CD1c-positive myeloid dendritic cell (primary cell): ENCODE data around the gene EML3.
"Not testable (repeated sequence)": the region's sequence is repeated elsewhere in the genome, so short reads cannot be mapped to it uniquely, and the experiment has no call there.

ENCODE experiments used
- DNase-seq: peaks from one replicate; pipeline ENCODE4 v3.0.0-alpha.2; 2016; ENCODE audit errors: extremely low spot score

EML3 gene, protein sequence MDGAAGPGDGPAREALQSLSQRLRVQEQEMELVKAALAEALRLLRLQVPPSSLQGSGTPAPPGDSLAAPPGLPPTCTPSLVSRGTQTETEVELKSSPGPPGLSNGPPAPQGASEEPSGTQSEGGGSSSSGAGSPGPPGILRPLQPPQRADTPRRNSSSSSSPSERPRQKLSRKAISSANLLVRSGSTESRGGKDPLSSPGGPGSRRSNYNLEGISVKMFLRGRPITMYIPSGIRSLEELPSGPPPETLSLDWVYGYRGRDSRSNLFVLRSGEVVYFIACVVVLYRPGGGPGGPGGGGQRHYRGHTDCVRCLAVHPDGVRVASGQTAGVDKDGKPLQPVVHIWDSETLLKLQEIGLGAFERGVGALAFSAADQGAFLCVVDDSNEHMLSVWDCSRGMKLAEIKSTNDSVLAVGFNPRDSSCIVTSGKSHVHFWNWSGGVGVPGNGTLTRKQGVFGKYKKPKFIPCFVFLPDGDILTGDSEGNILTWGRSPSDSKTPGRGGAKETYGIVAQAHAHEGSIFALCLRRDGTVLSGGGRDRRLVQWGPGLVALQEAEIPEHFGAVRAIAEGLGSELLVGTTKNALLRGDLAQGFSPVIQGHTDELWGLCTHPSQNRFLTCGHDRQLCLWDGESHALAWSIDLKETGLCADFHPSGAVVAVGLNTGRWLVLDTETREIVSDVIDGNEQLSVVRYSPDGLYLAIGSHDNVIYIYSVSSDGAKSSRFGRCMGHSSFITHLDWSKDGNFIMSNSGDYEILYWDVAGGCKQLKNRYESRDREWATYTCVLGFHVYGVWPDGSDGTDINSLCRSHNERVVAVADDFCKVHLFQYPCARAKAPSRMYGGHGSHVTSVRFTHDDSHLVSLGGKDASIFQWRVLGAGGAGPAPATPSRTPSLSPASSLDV

DNA sequence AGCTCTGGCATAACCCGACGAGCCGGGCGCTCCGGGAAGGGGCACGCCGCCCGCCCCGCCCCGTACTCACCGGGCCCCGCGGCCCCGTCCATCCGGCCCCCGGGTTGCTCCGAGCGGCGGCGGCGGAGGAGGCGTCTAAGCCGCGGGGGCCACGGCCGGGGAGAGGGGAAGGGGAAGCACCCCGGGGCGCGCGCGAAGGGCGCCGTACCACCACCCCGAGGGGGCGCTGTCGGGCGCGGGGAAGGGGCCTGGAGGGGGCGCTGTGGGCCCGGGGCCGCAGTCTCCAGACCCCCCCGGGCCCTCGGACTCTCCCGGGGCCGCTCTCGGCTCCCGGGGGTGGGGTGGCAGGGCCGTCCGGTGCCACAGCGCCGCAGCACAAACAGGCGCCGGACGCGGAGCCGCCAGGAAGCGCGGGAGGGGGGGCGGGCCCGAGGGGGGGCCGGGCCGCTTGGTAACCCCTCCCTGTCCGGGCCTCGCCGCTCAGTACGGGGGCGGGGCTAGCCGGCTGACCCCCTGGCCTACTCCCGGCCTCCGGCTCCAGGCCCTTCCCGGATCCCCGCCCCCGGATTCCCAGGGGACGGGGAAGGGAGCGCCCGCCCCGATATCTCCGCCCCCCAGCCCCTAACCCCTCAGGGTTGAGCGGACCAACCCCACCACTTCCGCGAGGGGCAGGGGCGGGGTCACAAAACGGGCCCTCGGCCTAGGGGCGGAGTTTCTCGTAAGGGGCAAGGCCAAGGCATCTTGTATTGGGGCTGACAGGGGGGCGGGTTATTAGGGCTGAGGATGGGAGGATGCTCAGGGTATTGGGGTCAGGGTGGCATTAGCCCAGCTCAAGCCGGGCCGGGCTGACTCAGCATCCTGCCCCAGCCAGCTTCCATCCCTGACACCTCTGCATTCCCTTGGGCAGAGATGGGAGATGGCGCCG is at the start of gene EML3, which contains the start of gene ROM1:
TSS of gene EML3 (minus strand) at position 410 of the 925 bp plus-strand sequence. CDS start at position 92, 318 bp downstream.
TSS of gene ROM1 (plus strand) at position 892 of the 925 bp plus-strand sequence. CDS start at position 917, 25 bp downstream.
- DNase-seq: peak; percentile 90

DNA sequence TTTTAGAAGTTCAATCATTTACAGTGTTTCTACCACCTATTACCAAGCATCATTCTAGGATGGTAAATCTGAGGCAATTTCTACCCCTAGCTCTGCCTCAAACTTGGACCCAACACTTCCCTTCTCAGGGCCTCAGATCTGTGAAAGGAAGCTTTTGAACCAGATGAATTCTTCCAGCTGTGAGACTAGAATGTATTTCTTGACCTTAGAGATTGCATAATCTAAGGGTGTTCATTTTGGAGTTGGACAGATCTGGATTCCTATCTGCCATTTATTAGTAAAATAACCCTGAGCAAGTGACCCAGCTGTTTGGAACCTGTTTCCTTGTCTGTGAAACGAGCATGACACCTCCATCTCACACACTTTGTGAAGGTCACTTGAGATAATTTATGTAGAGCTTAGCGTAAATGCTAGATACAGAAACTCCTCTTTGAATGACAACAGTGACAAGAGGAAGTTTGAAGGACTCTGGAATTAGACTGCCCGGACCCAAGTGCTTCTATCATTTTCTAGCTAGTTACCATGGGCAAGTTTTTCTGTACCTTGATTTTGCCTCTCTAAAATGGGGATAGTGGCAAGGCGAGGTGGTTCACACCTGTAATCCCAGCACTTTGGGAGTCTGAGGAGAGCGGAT is 44.3 kb upstream of the EML3 start:
- no peak for DNase-seq

DNA sequence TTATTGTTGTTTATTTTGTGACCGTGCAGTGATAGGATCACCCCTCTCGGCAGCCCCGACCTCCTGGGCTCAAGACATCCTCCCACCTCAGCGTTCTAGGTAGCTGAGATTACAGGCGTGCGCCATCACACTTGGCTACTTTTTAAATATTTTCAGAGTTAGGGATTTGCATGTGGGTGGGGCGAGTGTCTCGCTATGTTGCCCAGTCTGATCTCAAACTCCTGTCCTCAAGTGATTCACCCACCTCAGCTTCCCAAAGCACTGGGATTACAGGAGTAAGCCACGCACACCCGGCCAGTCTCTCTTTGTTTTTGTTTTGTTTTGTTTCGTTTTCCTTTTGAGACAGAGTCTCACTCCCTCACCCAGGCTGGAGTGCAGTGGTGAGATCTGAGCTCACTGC is 41.7 kb upstream of the EML3 start:
- DNase-seq: no peak

DNA sequence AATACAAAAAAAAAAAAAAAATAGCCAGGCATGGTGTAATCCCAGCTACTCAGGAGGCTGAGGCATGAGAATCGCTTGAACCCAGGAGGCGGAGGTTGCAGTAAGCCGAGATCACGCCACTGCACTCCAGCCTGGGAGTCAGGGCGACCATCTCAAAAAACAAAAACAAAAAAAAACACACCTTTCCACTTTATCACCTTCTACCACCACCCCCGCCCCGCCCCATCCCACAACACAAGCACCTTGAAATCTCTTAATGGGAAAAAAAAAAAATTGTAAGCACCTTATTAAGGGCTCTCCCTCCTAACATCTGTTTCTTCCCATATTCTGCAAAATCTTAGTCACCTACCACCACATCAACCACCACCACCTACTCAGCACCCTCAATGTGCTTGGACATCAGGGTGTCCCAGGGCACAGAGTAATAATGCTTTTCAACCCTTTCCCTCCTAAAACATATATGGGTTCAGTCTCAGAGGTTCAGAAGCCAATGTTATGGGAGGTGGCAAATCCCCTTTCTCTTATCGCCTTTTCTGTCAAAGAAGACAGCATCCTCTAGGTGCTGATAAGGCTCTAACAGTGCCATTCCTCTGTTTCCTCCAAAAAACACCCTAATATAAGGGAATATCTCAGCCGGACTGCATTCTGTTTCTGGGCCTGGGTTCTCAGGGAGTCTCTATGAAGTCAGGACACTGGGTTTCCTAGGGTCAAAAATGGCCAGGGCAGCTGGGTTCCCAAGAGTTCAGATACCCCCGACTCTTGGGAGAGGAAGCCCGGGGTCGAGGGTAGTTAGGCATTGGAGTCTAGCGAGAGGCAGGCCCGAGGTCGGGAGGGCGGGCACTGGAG is 39.8 kb upstream of the EML3 start:
- no peak for DNase-seq

DNA sequence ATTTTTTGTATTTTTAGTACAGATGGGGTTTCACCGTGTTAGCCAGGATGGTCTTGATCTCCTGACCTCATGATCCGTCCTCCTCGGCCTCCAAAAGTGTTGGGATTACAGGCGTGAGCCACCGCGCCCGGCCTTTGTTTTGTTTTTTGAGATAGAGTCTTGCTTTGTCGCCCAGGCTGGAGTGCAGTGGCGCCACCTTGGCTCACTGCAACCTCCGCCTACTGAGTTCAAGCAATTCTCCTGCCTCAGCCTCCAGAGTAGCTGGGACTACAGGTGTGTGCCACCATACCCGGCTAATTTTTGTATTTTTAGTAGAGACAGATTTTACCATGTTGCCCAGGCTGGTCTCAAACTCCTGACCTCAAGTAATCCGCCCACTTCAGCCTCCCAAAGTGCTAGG is 37.7 kb upstream of the EML3 start:
- DNase-seq: not testable (repeated sequence)

DNA sequence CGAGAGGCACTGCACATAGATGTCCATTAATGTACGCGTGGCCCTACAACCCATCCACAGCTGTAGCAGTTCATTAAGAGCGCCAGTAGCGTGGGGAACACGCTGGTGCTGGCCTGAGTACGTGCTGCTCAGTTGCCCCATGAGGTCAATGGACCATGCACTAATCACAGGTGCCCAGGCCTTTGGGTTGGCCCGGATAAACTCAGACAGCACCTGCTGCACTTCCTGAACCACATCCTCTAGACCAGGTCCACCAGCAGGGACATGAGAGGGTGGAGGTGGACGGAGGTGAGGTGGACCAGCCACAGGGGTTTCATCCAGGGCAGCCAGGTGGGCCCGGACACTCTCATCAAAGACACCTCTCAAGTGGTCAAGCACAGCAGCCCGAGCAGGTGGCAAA is 36.9 kb upstream of the EML3 start:
- DNase-seq: no peak

DNA sequence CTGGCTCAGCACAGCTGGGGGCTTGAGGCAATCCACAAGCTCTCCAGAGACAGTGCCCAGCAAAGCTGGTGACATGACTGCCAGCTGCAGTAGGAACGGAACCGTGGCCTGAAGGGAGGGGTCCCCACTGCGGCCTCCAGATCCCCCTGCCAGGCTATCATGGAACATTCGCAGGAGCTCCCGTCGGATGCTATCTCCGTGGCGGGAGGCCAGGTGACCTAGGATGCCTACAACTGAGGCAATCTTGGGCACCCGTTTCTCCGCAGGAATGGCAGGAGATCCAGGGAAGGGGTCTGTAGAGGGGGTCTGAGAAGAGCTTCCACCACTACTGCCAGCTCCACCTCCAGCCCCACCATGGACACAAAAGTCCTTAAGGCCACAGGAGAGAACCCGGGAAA is 36.4 kb upstream of the EML3 start:
- DNase-seq: no peak

DNA sequence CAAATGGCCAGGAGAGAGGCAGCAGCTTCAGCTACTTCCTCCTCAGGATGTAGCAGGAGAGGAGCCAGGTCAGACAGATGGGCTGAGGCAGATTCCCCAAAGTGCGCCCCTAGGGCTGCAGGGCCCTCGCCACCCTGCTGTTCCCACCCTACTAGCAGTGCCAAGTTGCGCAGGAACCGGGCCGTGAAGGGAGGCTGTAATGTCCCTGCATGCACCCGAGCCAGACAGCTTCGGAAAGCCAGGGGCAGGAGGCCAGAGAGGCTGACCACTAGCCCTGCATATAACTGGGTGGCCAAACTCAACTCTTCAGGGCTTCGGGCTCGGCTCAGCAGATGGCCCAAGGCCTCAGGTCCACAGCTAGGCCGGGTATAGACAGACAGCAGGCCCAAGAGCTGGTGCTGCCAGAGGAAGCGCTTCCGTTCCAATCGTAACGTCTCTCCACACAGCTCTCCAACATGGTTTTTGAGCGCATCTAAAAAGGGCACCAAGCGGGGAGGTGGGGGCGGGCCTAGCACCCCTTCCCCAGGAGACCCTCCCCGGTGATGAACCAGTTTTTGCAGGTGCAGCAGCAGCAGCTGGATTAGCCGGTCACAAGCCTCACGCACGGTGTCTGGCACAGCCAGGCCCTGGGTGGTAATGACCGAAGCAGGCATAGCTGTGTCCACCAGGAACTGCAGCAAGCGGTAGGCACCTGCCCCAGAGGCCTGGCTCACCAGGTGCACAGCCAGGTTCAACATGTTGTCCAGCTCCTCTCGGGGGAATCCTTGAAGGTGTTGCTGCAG is 35.8 kb upstream of the EML3 start:
- DNase-seq: no peak

DNA sequence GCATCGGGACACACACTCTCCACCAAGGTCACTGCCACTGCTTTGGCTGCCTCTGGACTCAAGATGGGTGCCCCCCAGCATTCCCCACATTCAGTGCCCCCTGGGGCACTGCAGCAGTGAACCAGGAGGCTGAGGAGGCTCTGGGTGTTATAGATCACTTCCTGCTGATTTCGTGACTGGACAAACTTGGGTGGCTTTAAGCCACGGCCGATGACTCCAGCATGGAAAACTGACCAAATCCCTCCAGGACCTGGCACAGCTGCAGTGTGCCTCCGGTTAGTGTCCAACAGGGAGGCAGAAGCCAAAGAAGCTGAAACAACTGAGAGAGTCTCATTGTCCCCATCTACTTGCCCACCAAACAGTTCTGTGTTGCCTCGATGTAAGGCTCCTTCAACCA is 35.0 kb upstream of the EML3 start:
- no peak for DNase-seq

DNA sequence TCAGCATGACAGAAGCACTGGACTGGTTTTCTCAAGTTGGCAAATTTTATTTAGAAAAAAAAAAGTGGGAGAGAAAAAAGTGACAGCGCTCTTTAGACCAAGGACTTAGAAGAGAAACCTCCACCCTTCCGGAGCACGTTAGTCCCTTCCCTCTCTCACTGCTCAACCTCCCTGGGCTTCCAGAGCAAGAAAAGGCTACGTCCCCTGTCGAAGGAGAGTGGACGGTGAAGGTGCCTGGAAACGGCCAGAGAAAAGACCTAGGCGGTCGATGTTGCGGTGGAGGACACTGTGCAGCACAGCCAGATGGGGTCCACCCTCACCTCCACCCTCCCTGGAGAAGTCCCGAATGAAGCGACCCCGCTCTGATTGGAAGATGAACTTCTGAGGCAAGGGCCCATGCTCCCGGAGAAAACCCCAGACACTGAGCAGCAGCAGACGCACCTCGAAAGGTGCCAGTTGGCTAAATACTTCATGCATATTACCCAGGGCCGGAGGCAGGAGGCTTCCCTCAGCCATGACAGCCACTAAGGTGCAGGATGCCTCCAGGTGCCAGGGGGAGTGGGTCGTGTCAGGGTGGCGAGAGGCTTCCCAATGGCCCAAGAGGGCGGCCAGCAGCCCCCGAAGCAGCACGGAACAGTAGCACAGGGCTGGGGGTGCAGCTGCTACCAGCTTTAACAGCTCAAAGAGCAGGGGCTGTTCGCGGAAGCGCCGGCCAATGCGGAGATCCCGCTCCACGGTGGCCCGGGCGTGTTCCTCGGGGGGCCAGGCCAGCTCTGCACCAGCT is 34.4 kb upstream of the EML3 start:
- DNase-seq: no peak

DNA sequence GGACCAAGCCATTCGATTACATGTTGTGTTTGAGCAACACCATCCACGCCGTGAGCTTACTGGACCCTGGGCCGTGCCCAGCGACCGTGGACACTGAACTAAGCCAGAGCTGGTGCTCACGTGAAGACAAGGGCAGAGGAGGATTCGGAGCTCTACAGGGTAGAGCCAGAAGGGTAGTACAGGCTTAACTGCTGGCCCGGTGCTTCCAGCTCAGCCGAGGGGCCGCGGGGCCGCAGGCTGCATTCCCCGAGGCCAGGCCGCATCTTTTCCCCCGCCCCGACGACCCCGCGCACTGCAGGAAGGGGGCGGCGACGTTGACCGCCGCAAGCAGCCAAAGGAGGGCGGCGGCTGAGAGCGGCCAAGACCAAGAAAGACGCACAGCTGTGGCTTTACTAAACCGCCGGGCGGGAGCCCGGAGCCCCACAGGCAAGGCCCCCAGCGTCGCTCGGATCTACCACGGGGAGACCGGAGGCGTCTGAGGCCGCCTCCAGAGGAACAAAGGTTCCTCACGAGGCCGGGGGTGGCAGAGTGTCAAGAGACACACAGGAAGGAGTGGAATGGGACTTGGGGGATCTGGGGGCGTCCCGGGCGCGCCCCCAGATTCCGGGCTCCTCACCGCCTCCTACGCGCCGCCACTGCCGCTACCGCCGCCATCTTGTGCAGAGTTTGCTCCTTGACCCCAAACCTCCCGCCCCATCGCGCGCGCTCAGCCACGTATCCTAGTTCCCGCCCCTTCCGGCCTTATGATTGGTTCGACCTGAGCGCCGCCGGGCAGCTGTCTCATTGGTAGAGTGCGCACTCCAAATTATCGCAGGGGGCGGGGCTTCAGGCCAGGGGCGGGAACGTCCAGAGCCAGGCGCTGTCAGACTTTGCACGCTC is 33.6 kb upstream of the EML3 start, which contains the start of gene GANAB:
TSS of gene GANAB (minus strand) at position 668 of the 879 bp plus-strand sequence. CDS start at position 654, 14 bp downstream.
- peak; percentile 99 for DNase-seq

DNA sequence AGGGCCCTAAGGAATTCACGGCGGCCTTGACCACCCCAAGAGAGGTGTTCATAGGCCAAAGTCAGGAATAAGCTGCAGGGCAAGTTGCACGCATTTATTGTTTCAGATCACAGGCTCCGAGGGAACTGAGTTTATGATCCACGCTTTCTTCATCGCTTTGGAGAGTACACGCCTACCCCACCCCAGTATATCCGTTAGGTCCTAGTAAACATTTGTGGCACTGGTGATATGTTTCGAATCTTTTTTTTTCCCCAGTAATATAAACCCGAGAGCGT is 33.0 kb upstream of the EML3 start:
- peak; percentile 3 for DNase-seq

DNA sequence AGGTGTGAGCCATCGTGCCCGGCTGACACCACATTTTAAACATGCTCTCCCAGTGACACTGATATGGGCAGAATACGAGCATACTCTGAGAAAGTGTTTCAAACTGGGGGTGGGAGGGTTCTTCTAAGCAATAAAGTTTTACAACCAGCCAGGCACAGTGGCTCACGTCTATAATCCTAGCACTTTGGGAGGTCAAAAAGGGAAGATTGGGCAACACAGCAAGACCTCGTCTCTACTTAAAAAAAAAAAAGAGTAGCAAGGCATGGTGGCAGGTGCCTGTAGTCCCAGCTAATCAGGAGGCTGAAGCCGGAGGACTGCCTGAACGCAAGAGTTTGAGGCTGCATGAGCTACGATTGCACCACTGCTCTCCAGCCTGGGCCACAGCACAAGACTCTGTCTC is 31.6 kb upstream of the EML3 start:
- DNase-seq: no peak

DNA sequence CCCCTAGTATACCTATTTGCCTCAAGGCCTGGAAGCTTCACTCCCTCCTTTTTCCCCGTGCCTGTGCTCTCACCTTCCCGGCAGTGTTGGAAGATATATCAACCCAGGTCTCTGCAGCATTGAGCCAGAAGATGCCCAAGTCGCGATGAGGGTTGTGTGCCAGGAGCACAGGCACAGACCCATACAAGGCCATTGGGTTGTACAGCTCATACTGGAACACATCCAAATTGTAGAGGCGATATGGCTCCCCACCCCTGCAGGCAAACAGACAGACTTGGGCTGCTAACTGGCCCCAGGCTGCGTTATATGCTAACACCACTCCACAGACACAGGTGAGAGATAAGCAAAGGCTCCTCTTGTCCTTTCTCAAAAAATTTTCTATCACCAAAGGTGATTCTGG is 19.9 kb upstream of the EML3 start:
- DNase-seq: no peak

DNA sequence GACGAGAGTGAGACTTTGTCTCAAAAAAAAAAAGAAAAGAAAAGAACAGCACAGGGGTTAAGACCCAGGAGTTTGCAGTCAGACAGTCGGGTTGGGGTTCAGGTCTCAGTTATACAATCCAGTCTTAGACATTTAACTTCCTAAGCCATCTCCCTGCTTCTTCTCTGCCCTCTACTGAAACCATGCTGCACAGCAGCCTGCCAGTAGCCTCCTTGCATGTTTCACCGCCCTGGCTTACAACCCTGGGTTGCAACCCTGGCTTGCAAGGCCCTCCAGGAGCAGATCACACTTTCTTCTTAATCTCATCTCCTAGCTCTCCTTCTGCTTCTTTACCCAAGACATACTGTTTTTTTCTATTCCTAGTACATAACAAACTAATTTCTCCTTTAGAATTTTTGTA is 15.1 kb upstream of the EML3 start:
- DNase-seq: no peak

DNA sequence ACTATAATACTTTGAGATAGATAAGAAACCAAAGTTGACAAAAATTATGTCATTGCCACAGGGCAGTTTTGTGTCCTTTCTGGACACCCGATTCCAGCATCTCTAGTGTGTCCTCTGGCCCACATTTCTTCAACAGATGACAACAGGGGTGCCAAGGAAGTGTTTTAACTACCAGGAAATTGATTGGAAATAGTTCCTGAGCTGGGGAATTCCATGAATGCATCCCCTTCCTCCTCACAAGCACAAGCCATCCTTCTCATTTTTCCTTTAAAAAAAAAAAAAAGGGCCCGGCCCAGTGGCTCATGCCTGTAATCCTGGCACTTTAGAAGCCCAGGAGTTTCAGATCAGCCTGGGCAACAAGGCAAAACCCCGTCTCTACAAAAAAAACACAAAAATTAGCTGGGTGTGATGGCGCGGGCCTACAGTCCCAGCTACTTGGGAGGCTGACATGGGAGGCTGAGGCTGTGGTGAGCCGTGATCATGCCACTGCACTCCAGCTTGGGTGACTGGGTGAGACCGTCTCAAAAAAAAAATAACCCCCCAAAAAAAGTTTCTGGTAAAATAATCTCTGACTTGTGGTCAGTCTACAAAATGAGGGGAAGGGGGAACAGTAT is 10.0 kb upstream of the EML3 start:
- DNase-seq: no peak
